ENCODE results near the gene PGF.

Gene PGF

DNA sequence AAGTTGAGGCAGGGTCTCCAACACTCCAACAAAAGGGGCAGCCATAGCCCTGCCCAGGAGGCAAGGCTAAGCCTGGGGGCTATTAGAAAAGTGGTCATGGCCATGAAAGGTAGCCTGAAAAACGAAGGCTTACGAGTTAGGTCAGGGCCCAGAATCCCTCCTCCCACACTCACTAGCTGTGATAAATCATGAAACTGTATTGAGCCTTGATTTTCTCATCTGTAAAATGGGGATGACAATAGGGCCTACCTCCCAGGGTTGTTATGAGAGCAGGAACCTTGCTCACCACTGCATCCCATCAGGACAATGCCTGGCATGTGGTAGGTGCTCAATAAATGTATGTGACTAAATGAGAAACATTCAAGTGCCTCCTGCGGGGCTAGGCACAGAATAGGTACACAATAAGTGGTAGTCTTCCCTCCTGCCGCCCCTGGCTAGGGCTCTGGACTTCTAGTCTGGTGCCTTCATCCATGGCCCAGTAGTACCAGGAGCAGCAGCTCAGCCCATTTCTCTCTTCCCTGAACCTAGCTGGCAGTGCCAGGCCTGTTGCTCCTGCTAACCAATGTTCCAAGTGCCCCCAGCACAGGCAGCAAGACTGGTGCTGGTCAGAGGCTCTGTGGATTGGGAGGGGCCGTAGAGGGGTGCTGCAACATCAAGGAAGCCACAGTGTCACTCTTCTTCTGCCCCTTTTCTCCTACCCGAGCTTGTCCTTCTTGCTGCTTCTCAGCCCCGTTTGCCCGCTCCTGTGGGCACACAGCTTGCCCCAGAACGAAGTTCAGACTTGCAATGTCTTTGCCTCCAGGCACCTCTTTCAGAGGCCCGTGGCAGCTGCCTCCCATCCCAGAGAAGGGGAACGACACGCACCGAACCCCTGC is 7.8 kb downstream of the PGF start:
- TF ChIP-seq, protein P1, sequence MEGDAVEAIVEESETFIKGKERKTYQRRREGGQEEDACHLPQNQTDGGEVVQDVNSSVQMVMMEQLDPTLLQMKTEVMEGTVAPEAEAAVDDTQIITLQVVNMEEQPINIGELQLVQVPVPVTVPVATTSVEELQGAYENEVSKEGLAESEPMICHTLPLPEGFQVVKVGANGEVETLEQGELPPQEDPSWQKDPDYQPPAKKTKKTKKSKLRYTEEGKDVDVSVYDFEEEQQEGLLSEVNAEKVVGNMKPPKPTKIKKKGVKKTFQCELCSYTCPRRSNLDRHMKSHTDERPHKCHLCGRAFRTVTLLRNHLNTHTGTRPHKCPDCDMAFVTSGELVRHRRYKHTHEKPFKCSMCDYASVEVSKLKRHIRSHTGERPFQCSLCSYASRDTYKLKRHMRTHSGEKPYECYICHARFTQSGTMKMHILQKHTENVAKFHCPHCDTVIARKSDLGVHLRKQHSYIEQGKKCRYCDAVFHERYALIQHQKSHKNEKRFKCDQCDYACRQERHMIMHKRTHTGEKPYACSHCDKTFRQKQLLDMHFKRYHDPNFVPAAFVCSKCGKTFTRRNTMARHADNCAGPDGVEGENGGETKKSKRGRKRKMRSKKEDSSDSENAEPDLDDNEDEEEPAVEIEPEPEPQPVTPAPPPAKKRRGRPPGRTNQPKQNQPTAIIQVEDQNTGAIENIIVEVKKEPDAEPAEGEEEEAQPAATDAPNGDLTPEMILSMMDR (conservative IDR thresholded peaks at IDR 0.05; ENCODE audit: control insufficient read depth, insufficient read depth, low read depth, low read length), result no peak
- no peak for DNase-seq (ENCODE audit: low read depth)

DNA sequence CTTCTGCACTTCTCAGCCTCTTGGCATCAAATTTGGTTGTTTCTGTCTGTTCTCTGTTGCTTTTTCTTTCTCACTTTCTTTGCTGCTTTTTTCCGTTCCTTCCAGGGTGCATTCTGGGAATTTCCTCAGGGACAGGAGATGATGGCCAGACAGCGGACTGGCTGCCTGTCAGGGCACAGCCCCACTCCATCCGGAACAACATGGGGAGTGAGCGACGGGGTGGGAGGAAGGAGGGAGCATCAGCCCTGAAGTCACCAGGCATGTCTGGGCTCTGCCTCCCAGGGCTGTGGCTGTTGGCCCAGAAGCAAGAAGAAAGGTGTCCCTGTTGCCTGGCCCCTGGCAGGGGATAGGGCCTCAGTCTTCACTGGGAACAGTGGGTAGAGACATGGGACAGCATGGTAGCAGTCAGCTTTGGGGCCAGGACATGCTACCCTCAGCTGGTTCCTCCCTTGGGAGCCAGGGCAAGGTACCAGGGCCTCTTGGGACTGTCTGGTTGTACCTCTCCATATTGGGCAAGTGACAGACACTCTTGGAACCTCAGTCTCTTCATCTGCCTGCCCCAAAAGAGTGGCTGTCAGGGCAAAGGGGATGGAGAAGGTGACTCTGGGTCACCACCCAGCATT is 8.6 kb downstream of the PGF start:
- peak overlapping the region; percentile 15 for H3K4me3 ChIP-seq (ENCODE audit: control insufficient read depth, low read depth, low read length)
- DNase-seq (ENCODE audit: low read depth), result no peak
- TF ChIP-seq, protein P1 (conservative IDR thresholded peaks at IDR 0.05; ENCODE audit: control insufficient read depth, insufficient read depth, low read depth, low read length), result no peak

More for the DNA sequence above, 7.8 kb downstream of the PGF start:
- H3K4me3 ChIP-seq (ENCODE audit: control insufficient read depth, low read depth, low read length), result no peak overlapping the region

DNA sequence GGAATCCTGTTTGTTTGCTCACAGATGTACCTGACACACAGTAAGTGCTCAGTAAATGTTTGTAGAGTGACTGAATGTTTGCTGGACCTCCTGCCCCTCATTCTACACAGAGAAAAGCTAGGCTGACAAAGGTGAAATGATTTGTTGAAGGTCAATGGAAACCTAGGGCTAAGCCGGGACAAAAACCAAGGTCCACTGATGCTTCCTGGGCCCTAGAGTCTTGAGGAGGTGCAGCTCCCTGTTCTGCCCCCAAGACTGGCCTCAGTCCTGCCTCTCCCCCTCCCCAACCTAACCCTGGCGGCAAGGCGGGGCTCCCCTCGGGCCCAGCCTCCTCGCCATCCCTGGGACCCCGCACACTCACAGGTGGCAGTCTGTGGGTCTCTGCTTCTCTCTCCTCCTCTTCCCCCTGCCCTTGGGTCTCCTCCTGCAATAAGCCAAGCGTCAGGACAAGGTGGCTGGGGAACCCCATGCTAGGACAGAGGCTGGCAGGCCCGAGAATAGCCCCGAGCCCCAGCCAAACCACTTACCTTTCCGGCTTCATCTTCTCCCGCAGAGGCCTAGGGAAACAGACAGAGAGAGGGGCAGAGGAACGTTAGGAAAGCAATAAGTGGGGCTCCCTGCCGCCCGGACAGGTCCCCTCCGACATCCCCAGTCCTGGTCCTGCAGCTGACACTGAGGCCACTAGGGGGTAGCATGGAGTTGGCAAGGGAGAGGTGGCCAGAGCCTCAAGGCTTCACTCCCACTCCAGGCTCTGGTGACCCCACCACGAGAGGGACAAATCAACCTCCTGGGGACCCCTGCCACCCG is 9.3 kb downstream of the PGF start:
- peak; percentile 67 for DNase-seq (ENCODE audit: low read depth)
- TF ChIP-seq, protein P1 (conservative IDR thresholded peaks at IDR 0.05; ENCODE audit: control insufficient read depth, insufficient read depth, low read depth, low read length), result peak; percentile 95
- peak overlapping the region; percentile 15 for H3K4me3 ChIP-seq (ENCODE audit: control insufficient read depth, low read depth, low read length)

DNA sequence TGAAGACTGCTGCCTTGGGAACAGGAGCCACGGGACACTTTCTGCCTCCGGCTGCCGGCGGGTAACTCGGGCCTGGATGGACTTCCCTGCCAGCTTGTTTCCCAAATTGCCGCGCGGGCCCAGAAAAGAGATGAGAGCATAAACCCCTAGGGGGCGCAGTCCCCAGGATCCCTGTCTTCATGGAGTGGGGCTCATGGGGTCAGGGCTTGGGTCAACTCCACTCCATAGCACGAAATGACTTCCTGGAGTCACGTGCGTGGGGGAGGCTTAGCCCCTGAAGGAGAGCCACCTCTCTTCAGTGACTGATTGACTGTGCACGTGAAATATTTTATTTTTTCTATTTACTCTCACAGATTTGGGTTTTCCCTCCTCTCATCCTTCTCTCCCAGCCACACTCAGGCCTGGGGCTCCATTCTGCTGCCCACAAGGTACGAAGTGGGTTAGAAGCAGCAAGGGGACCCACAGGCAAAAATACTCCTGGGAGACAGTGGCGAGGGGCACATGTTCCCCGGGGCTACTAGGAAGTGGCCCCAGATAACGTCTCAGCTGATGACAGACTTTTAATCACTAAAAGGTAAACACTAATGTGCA is 10.0 kb downstream of the PGF start:
- DNase-seq (ENCODE audit: low read depth), result peak; percentile 32
- TF ChIP-seq, protein P1 (conservative IDR thresholded peaks at IDR 0.05; ENCODE audit: control insufficient read depth, insufficient read depth, low read depth, low read length), result peak; percentile 59
- H3K4me3 ChIP-seq (ENCODE audit: control insufficient read depth, low read depth, low read length), result no peak overlapping the region

DNA sequence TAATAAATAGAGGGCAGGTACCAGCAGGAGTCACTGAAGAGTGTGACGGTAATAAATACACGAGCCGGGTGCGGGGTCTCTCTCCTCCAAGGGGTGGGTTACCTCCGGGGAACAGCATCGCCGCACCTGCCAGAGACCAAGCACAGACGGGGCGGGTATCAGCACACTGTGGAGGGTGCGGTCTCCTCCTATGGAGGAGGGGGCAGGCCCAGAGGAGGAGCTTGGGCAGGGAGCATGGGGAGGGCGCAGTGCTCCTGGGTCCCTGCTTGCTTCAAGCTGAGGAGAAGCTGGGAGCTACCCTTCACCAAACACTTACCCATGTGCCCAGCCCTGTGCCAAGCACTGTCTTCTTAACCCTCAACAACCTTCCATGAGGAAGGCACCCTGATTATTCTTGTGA is 12.8 kb downstream of the PGF start:
- TF ChIP-seq, protein P1 (conservative IDR thresholded peaks at IDR 0.05; ENCODE audit: control insufficient read depth, insufficient read depth, low read depth, low read length), result no peak

DNA sequence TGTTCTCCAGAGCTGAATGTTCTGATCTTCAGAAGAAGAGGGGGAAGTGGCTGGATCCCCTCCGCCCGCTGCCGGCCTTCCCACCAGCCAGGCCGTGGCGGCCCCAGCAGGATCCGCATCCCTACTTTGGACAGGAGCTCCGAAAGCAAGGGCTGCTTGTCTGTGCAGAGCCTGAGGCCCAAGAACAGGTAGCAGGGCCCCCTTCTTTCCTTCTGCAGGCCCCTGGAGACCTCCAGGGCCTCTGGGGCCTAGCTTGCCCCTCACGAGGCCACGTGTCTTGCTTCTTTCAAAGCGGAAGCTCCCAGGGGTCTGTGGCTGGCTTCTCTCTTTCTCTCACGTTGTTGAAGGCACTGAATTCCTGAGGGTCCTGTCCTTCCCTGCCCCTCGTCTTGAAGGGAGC is 13.2 kb downstream of the PGF start:
- no peak for DNase-seq (ENCODE audit: low read depth)
- H3K4me3 ChIP-seq (ENCODE audit: control insufficient read depth, low read depth, low read length), result no peak overlapping the region
- TF ChIP-seq, protein P1 (conservative IDR thresholded peaks at IDR 0.05; ENCODE audit: control insufficient read depth, insufficient read depth, low read depth, low read length), result no peak

More for the DNA sequence above, 12.8 kb downstream of the PGF start:
- no peak overlapping the region for H3K4me3 ChIP-seq (ENCODE audit: control insufficient read depth, low read depth, low read length)
- no peak for DNase-seq (ENCODE audit: low read depth)
